Retinal pigment epithelial cell (primary cell): ENCODE results near the gene OSBPL10.

Experiments used
- DNase-seq: peaks from one replicate; pipeline ENCODE4 v3.0.0-alpha.2; 2010; ENCODE audit warnings: low read depth
- H3K4me3 ChIP-seq: 2 replicates; pipeline ENCODE4 v1.5.1; 2011; ENCODE audit warnings: mild to moderate bottlenecking, low read length, control low read depth, moderate library complexity
- TF ChIP-seq, protein P1 (sequence below): conservative IDR thresholded peaks from 2 replicates; pipeline ENCODE4 v1.5.1; 2011; ENCODE audit warnings: low read depth, low read length, control low read depth, inconsistent platforms

Gene OSBPL10

GRCh38 chr3:31906182-31906581 is 74.9 kb downstream of the OSBPL10 start:
- H3K4me3 ChIP-seq, result no peak overlapping the region
- TF ChIP-seq, protein P1, sequence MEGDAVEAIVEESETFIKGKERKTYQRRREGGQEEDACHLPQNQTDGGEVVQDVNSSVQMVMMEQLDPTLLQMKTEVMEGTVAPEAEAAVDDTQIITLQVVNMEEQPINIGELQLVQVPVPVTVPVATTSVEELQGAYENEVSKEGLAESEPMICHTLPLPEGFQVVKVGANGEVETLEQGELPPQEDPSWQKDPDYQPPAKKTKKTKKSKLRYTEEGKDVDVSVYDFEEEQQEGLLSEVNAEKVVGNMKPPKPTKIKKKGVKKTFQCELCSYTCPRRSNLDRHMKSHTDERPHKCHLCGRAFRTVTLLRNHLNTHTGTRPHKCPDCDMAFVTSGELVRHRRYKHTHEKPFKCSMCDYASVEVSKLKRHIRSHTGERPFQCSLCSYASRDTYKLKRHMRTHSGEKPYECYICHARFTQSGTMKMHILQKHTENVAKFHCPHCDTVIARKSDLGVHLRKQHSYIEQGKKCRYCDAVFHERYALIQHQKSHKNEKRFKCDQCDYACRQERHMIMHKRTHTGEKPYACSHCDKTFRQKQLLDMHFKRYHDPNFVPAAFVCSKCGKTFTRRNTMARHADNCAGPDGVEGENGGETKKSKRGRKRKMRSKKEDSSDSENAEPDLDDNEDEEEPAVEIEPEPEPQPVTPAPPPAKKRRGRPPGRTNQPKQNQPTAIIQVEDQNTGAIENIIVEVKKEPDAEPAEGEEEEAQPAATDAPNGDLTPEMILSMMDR, result no peak
- DNase-seq, result no peak

DNA sequence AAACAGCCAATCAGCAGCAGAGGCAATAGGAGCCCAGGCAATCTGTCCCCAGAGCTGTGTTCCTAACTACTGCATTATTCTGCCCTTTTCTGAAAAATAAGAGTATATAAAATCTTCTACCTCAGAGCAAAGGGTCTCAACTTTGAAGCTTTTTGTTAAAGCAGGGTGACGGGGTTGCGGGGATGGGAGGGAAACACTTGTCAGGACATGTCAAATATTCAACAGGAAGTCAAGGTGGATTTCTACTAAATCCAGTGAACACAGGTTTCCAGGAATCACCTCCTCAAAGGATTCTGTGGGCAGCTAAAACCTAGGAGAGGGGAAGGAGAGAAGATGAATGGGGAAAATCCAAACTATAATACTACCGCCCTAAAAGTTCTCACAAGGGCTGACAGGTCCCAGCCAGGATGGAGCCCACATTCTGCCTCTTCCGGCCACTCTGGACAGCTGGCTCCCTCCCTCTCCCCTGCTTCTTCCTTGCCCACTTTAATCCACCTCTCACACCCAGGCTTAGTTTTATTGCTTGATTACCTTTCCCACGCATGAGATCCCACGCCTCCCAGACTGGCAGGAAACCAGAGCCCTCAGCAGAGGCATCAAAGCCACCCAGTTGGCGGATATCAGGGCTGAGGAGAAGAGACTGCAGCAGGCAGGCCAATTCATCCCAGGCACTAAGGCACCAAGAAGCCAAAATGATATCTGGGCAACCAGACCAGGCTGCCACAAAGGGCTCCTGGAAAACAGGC is 77.2 kb downstream of the OSBPL10 start:
- TF ChIP-seq, protein P1, result no peak

GRCh38 chr3:31900583-31900982 is 80.5 kb downstream of the OSBPL10 start:
- DNase-seq, result no peak
- H3K4me3 ChIP-seq, result no peak overlapping the region
- TF ChIP-seq, protein P1, result no peak

More for the DNA sequence above, 77.2 kb downstream of the OSBPL10 start:
- DNase-seq, result no peak
- no peak overlapping the region for H3K4me3 ChIP-seq

DNA sequence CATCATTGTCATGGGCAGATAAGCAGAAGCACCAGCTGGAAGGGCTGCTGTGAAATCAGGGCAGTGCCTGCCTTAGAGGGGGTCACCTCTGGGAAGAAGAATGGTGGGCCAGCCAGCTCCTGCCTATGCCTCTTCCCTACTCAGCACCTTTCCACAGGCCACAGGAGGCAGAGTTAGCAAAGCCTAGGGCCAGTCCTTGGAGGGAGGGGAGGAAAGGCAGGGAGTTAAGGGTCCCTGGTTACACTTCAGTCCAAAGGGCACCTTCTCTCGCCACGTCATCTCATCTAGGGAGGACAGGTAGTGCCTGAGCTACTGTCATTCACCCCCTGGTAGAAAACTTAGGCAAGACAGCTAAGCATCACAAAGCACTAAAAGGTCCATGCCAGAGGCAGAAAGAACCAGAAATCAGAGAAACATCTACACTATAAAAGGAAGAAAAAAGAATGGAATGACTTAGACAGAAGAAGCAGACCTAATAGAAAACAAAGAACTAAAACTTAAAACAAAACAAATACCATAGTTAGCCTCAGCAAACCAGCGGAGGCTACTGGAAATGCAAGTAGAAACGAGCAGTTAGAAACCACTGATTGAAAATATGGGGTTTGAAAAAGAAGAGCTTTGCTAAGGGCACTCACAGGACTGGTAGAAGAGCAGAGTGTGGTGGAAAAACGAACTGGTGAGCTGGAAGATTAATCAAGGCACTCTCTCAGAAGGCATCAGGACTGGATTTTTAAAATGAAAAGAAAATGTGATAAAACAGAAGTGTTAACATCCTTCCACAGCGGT is 84.2 kb downstream of the OSBPL10 start:
- TF ChIP-seq, protein P1, result no peak
- DNase-seq, result no peak
- H3K4me3 ChIP-seq, result no peak overlapping the region

- H3K4me3 ChIP-seq, result no peak overlapping the region
- no peak for DNase-seq
- TF ChIP-seq, protein P1, result no peak
Measured at GRCh38 chr3:31896026-31896425, 85.0 kb downstream of the OSBPL10 start.

- H3K4me3 ChIP-seq, result no peak overlapping the region
- no peak for DNase-seq
- TF ChIP-seq, protein P1, result no peak
Measured at GRCh38 chr3:31895471-31895870, 85.6 kb downstream of the OSBPL10 start.
